Keratinocyte (primary cell): ENCODE data around the gene STK40. TPM values are rescaled to one million over a fixed set of nuclear protein-coding genes. Genes with fewer than 3 reads are reported as not detected.

ENCODE experiments used
- DNase-seq: peaks from one replicate; pipeline ENCODE4 v3.0.0-alpha.2; 2011; ENCODE audit warnings: low read depth, missing footprints, low spot score
- FAIRE-seq: peaks from 2 replicates; lab custom pipeline; 2011; peaks lifted over from hg19 to GRCh38; lab: Jason Lieb, UNC
- H2AFZ ChIP-seq: 2 replicates; pipeline ENCODE4 v1.6.0; 2012; ENCODE audit warnings: low read length, control low read depth, inconsistent platforms; ENCODE audit not compliant: control insufficient read depth
- H3K27ac ChIP-seq: 2 replicates; pipeline ENCODE4 v1.5.1; 2011; ENCODE audit warnings: low read length; ENCODE audit not compliant: control insufficient read depth, insufficient read depth
- H3K27me3 ChIP-seq: 3 replicates; pipeline ENCODE4 v1.6.0; 2011; ENCODE audit warnings: low read length; ENCODE audit not compliant: control insufficient read depth, insufficient read depth; ENCODE audit errors: extremely low read depth
- H3K36me3 ChIP-seq, 2 experiments: 2 replicates in 1 of 2; 3 replicates in 1 of 2; pipeline ENCODE4 v1.5.1; 2011; ENCODE audit warnings: low read length in 2 of 2, mild to moderate bottlenecking in 1 of 2; ENCODE audit not compliant: control insufficient read depth in 2 of 2, insufficient read depth in 2 of 2; ENCODE audit errors: extremely low read depth in 1 of 2
- H3K4me1 ChIP-seq: 3 replicates; pipeline ENCODE4 v1.5.1; 2011; ENCODE audit warnings: low read length; ENCODE audit not compliant: control insufficient read depth, insufficient read depth; ENCODE audit errors: extremely low read depth
- H3K4me2 ChIP-seq: 3 replicates; pipeline ENCODE4 v1.6.0; 2011; ENCODE audit warnings: low read depth, low read length; ENCODE audit not compliant: control insufficient read depth, insufficient read depth; ENCODE audit errors: extremely low read depth
- H3K4me3 ChIP-seq, 3 experiments: fragments of 200-600 bp in 1 of 3; sonication (generic) in 1 of 3; 2 replicates in 2 of 3; 3 replicates in 1 of 3; pipeline ENCODE4 v1.5.1; 2011 to 2016; ENCODE audit warnings: low read length in 3 of 3, mild to moderate bottlenecking in 3 of 3, control low read depth in 2 of 3, inconsistent platforms in 1 of 3, low read depth in 1 of 3, mixed read lengths in 1 of 3, mixed run types in 1 of 3, moderate library complexity in 1 of 3; ENCODE audit not compliant: control insufficient read depth in 2 of 3, insufficient read depth in 2 of 3; ENCODE audit errors: extremely low read depth in 1 of 3
- H3K79me2 ChIP-seq: 2 replicates; pipeline ENCODE4 v1.6.0; 2012; ENCODE audit warnings: low read length; ENCODE audit not compliant: control insufficient read depth, insufficient read depth
- H3K9ac ChIP-seq: 3 replicates; pipeline ENCODE4 v1.6.0; 2011; ENCODE audit warnings: low read length; ENCODE audit not compliant: control insufficient read depth, insufficient read depth; ENCODE audit errors: extremely low read depth
- H3K9me1 ChIP-seq: 3 replicates; pipeline ENCODE4 v1.6.0; 2011; ENCODE audit warnings: low read length; ENCODE audit not compliant: control insufficient read depth, insufficient read depth; ENCODE audit errors: extremely low read depth
- H3K9me3 ChIP-seq: 2 replicates; pipeline ENCODE4 v1.5.1; 2012; ENCODE audit warnings: low read depth, low read length; ENCODE audit not compliant: control insufficient read depth
- H4K20me1 ChIP-seq: 3 replicates; pipeline ENCODE4 v1.6.0; 2011; ENCODE audit warnings: low read length; ENCODE audit not compliant: control insufficient read depth, insufficient read depth; ENCODE audit errors: extremely low read depth
- CTCF ChIP-seq, 3 experiments: IDR thresholded peaks in 1 of 3; conservative IDR thresholded peaks in 1 of 3; optimal IDR thresholded peaks in 1 of 3; 2 replicates in 2 of 3; 3 replicates in 1 of 3; pipeline versions ENCODE3 to v1.5.1; 2011; ENCODE audit warnings: low read length in 3 of 3, mild to moderate bottlenecking in 3 of 3, moderate library complexity in 2 of 3, control low read depth in 1 of 3, inconsistent platforms in 1 of 3; ENCODE audit not compliant: insufficient read depth in 2 of 3; ENCODE audit errors: extremely low read depth in 1 of 3
- EZH2 ChIP-seq: IDR thresholded peaks from one replicate; pipeline ENCODE4 v1.6.1; 2012; ENCODE audit warnings: inconsistent platforms, mild to moderate bottlenecking, low read length, moderate library complexity
- dilution Hi-C: fragments of 300-500 bp; cut with MboI; formaldehyde crosslinking; loops from one replicate; pipeline ENCODE4 v1.7.0; 2020; ENCODE audit warnings: low sequenced_read_pairs; ENCODE audit not compliant: extremely low pct_ligation_motif_present
- polyA plus RNA-seq, 5 experiments: library from polyadenylated mRNA; depleted of rRNA in 3 of 5; stranded (reverse) in 3 of 5; stranded (forward) in 1 of 5; unstranded in 1 of 5; fragments of >200 nt; gene quantifications; 1 replicate in 1 of 5; 2 replicates in 3 of 5; 3 replicates in 1 of 5; pipeline versions ENCODE4 v1.2.1 to v1.2.3, GENCODE V29; 2011 to 2012; ENCODE audit warnings: missing spikeins in 2 of 5, low read depth in 1 of 5, low replicate concordance in 1 of 5

The STK40 gene
- polyA plus RNA-seq, 1 donor (not counting 4 experiments of a cell fraction or from before 2014, with no cell fraction given), result 10.4 TPM

DNA sequence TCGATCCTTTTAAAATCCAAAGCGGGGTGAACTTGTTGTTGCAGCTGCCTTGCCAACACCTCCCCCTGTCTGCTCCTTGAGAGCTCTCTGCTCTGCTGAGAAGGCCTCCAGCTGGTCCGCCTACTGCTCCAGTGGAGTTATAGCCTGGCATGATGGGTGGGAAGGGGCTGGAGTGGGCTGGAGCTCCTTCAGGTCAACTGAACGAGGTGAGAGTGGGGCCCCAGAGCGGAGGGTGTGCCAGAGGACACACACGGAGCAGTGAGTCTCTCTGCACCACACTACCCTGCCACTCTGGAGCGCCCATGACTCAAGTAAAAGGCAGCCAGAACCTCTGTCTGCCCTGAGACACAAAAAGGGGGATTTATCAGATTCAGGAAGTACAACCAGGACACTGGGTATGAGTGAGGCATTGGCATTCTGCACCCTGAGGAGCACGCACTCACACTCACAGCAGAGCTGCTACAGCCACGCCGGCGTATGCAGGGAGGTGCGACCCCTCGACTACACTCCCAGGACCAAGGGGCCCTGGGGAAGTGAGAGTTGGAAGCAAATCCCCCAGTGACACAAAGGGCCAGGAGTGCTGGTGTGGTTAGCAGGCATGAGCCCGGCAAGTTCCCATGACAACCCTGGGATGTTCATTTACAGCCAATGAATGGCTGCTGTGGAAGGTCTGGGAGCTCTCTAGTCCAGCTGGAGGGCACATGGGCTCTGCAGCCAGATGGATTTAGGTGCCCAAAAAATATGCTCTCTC is 34.3 kb downstream of the STK40 start:
- FAIRE-seq, result peak; percentile 95
- dilution Hi-C loops, result no loop called here
- Histone ChIP-seq H3K27me3 (no peaks in the 10 kb centered on the region), H3K4me3 (peak overlapping the region in 2 of 3 experiments; percentile 51 to 52), H3K9ac (peak overlapping the region; percentile 78), H3K27ac (peak overlapping the region; percentile 96), H3K36me3 (peaks cover 44 to 64% of the 10 kb centered on the region in 2 experiments), H3K9me1 (peaks cover 6% of the 10 kb centered on the region), H2AFZ (no peak overlapping the region), H3K79me2 (no peaks in the 10 kb centered on the region), H4K20me1 (no peaks in the 10 kb centered on the region), H3K9me3 (no peaks in the 10 kb centered on the region), H3K4me1 (peaks cover 49% of the 10 kb centered on the region), H3K4me2 (peak overlapping the region; percentile 87)
- no peak for DNase-seq
- TF ChIP-seq EZH2, result no peak
- TF ChIP-seq CTCF (optimal IDR thresholded peaks at IDR 0.05 in 1 of 3, IDR thresholded peaks at IDR 0.05 in 1 of 3, conservative IDR thresholded peaks at IDR 0.05 in 1 of 3; ENCODE audit: extremely low read depth in 1 of 3, insufficient read depth in 2 of 3, low read length in 3 of 3), result peak in 1 of 3 experiments; percentile 8

DNA sequence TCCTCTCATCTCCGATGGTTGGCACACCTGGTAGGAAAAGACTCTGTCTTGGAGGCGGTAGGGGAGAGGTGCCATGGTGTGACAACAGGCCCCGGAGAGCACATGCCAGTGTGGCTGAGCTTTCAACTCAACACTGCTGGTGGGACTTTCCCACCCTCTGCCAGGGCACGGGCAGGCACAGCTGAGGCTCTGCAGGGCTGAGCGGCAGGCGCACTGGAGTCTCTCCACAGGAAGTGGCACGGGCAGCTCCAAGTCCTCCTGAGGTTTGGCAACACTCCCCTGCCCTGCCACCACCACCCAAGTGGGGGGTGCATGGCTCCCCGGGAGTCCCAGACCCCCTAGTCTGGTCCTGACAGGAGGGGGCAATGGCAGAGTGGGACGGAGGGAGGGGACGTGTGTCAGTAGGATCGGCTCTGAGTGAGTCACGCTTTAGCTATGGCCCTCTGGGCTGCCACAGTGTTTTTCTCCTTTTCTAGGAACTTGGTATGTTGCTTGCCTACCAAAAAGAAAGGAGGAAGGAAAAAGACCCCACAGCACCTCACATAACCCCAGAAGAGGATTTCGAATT is 35.0 kb downstream of the STK40 start:
- peaks cover 44 to 61% of the 10 kb centered on the region in 2 experiments for H3K36me3 ChIP-seq
- H3K79me2 ChIP-seq, result no peaks in the 10 kb centered on the region
- no peaks in the 10 kb centered on the region for H4K20me1 ChIP-seq
- TF ChIP-seq EZH2 (no peak), CTCF (optimal IDR thresholded peaks at IDR 0.05 in 1 of 3, IDR thresholded peaks at IDR 0.05 in 1 of 3, conservative IDR thresholded peaks at IDR 0.05 in 1 of 3; ENCODE audit: extremely low read depth in 1 of 3, insufficient read depth in 2 of 3, low read length in 3 of 3) (no peak)
- H2AFZ ChIP-seq, result peak overlapping the region; percentile 13
- H3K9ac ChIP-seq, result peak overlapping the region; percentile 78
- H3K27ac ChIP-seq, result peak overlapping the region; percentile 96
- H3K9me3 ChIP-seq, result no peaks in the 10 kb centered on the region
- dilution Hi-C loops, result no loop called here
- peaks cover 6% of the 10 kb centered on the region for H3K9me1 ChIP-seq
- no peak for DNase-seq
- FAIRE-seq, result no peak
- H3K4me2 ChIP-seq, result peak overlapping the region; percentile 87
- peaks cover 49% of the 10 kb centered on the region for H3K4me1 ChIP-seq
- H3K4me3 ChIP-seq, result peak overlapping the region in 2 of 3 experiments; percentile 51 to 52
- no peaks in the 10 kb centered on the region for H3K27me3 ChIP-seq
